ENCODE results near the gene DLX1. TPM values are rescaled to one million over a fixed set of nuclear protein-coding genes. Genes with fewer than 3 reads are reported as not detected.

Gene DLX1
- total and polyA plus RNA-seq, 12 donors = 0.11 to 1.4 (median 0.53) TPM; not detected in 5

DNA sequence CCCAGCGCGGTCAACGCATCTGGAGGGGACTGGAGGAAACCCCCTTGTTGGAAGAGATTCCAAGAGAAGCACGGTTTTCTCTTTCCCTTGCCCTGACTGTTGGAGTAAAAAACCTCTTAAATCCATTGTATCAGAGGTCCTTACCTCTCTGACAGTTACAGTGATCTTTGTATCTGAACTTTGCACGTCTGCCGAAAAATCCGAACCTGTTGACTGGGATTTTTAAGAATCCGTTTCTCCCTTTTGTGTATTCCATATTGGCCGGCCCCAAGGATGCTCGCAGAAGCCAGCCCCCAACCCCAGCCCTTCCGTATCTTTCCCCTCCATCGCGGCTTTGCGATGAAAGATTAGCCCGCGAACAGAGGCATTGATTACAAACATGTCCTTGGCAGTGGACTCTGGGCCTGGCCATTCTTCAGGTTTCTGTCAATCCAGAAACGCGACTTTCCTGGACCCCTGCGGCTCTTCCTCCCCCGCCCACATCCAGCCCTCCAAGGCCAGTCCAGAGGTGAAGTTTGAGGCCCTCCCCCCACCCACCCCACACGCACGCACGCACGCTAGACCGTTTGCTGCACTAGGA is 4.6 kb upstream of the DLX1 start:
- Histone ChIP-seq H3K9me3 (replicated peaks in 1 of 3) (no peaks in the 10 kb centered on the region), H3K27me3 (peaks cover 54% of the 10 kb centered on the region), H3K4me1 (replicated peaks in 1 of 2) (peaks cover 16 to 25% of the 10 kb centered on the region in 2 donors), H3K4me3 (no peak overlapping the region), H3K27ac (no peak overlapping the region), H3K36me3 (replicated peaks in 1 of 2) (no peaks in the 10 kb centered on the region)
- WGBS, 4 donors = 37 to 53% (median 44%) methylated on average over 18 to 25 of the region's 25 CpGs
- DNase-seq = no peak
- intact Hi-C loops (cut with DNase I) = no loop called here
- TF ChIP-seq, protein P1, sequence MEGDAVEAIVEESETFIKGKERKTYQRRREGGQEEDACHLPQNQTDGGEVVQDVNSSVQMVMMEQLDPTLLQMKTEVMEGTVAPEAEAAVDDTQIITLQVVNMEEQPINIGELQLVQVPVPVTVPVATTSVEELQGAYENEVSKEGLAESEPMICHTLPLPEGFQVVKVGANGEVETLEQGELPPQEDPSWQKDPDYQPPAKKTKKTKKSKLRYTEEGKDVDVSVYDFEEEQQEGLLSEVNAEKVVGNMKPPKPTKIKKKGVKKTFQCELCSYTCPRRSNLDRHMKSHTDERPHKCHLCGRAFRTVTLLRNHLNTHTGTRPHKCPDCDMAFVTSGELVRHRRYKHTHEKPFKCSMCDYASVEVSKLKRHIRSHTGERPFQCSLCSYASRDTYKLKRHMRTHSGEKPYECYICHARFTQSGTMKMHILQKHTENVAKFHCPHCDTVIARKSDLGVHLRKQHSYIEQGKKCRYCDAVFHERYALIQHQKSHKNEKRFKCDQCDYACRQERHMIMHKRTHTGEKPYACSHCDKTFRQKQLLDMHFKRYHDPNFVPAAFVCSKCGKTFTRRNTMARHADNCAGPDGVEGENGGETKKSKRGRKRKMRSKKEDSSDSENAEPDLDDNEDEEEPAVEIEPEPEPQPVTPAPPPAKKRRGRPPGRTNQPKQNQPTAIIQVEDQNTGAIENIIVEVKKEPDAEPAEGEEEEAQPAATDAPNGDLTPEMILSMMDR (IDR thresholded peaks at IDR 0.05) = no peak
- no peak for TF ChIP-seq POLR2A (IDR thresholded peaks at IDR 0.05)

DNA sequence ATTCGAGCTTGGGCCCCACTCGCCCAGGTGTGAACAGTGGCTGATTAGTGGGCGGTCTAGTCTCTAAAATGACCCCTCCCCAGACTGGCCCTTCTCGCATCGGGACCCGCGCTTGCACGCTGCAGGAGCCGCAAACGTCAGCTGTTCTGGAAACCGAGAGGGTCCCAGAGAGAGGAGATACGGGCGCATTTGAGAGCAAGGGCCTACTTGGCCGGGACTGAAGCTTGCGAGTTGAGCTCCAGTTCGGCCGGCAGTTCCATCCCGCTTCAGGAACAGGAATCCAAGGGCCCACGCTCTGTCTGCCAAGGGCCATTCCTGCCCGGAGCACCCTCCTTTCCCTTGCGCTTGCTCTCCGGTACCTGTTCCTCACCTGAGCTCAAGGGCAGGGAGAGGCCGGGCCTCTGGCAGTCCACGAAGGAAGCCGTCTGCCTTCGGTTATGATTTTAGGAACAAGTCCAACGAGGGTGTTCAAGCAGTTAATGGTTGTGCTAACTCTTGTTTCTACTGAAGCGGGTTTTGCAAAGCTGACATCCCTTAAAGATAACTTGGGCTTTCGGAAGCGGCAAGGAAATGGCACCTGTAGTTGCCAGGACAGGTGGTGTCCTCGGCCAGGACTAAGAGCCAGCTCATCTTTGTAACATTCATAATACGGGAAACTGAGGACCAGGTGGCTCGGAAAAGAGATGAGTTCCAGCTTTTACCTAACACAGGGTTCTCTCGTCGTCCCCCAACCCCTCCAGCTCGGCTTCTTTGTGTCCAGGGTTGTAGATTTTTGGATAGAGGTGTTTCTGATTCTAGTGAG is 3.9 kb upstream of the DLX1 start:
- TF ChIP-seq, protein P1 (IDR thresholded peaks at IDR 0.05) = no peak
- TF ChIP-seq POLR2A (IDR thresholded peaks at IDR 0.05) = no peak
- Histone ChIP-seq H3K27ac (no peak overlapping the region), H3K36me3 (replicated peaks in 1 of 2) (no peaks in the 10 kb centered on the region), H3K4me3 (no peak overlapping the region), H3K4me1 (replicated peaks in 1 of 2) (peaks cover 16 to 30% of the 10 kb centered on the region in 2 donors), H3K9me3 (replicated peaks in 1 of 3) (no peaks in the 10 kb centered on the region), H3K27me3 (peaks cover 61% of the 10 kb centered on the region)
- no peak for DNase-seq
- 26 to 28% (median 26%) methylated on average over 31 to 36 of the region's 36 CpGs for WGBS, 4 donors
- intact Hi-C loops (cut with DNase I) = no loop called here

DNA sequence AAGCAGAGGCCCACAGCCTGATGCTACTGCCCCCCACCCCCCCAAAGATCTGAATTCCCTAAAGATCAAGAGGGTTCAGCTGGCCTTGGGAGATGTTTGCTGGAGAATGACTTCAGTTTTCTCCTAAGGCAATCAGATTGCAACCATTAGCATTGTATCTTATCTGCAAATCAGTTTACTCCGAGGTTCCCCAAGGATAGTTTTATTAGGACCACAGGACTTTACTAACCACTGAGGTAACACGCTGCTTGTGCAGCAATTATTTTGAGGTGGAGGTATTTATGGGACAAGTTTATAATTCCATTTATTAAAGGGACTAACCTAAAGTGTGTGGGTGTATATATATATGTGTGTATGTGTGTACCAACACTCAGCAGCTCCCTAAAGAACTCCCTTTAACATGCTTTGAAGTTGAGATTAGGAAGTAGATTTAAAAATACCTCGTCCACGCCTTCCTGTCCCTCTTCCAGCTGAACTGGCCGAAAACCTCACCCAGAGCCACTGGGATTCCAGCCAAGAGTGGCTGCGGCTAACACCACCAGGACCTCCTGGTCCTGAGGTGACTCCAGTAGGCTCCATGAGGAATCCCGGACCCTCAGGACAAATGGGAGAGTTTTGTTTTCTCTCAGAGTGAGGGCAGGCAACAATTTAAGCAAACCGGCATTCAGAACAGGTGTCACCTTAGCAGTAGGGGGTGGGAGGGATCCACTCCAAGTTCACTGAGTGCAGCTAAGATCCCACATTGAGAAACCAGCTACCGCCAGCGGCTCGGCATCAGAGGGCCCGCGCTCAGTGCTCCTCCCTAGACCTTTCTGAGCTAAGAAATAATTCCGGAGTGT is 3.0 kb upstream of the DLX1 start:
- Histone ChIP-seq H3K27me3 (peaks cover 70% of the 10 kb centered on the region), H3K36me3 (replicated peaks in 1 of 2) (no peaks in the 10 kb centered on the region), H3K4me1 (replicated peaks in 1 of 2) (peaks cover 16 to 33% of the 10 kb centered on the region in 2 donors), H3K4me3 (no peak overlapping the region), H3K27ac (no peak overlapping the region), H3K9me3 (replicated peaks in 1 of 3) (no peaks in the 10 kb centered on the region)
- 21 to 30% (median 23%) methylated on average over 14 of the region's 14 CpGs for WGBS, 4 donors
- no peak for DNase-seq
- TF ChIP-seq, protein P1 (IDR thresholded peaks at IDR 0.05) = no peak
- no peak for TF ChIP-seq POLR2A (IDR thresholded peaks at IDR 0.05)
- intact Hi-C loops (cut with DNase I) = no loop called here
